ENCODE measurements around the gene P4HA2. TPM values are rescaled to one million over a fixed set of nuclear protein-coding genes. Genes with fewer than 3 reads are reported as not detected.

The P4HA2 gene
- total RNA-seq, 2 donors from 2014 or later: 53.7 to 79.6 TPM

- no peaks in the 10 kb centered on the region for H3K4me1 ChIP-seq
- no peaks in the 10 kb centered on the region for H3K36me3 ChIP-seq
- no peak for DNase-seq
- H3K4me3 ChIP-seq: no peak overlapping the region
- intact Hi-C loops (cut with DNase I): no loop called here
- TF ChIP-seq CTCF (IDR thresholded peaks at IDR 0.05): no peak
- H3K9me3 ChIP-seq: no peaks in the 10 kb centered on the region
- no peaks in the 10 kb centered on the region for H3K27me3 ChIP-seq
- H3K27ac ChIP-seq: no peak overlapping the region
- no peak overlapping the region for H3K9ac ChIP-seq (ENCODE audit: low read depth in 2 of 2, low read length in 2 of 2)
These were observed 24.2 kb downstream of the P4HA2 start for GRCh38 chr5:132203464-132203818.

GRCh38 chr5:132202711-132203463 lies 24.8 kb downstream of the P4HA2 start:
- H3K9ac ChIP-seq (ENCODE audit: low read depth in 2 of 2, low read length in 2 of 2): no peak overlapping the region
- no peak for TF ChIP-seq CTCF (IDR thresholded peaks at IDR 0.05)
- H3K36me3 ChIP-seq: no peaks in the 10 kb centered on the region
- intact Hi-C loops (cut with DNase I): no loop called here
- no peak for DNase-seq
- no peak overlapping the region for H3K27ac ChIP-seq
- H3K9me3 ChIP-seq: no peaks in the 10 kb centered on the region
- H3K4me1 ChIP-seq: no peaks in the 10 kb centered on the region
- H3K4me3 ChIP-seq: no peak overlapping the region
- H3K27me3 ChIP-seq: no peaks in the 10 kb centered on the region

- Histone ChIP-seq H3K36me3 (no peaks in the 10 kb centered on the region), H3K9me3 (no peaks in the 10 kb centered on the region), H3K27ac (no peak overlapping the region), H3K9ac (ENCODE audit: low read depth in 2 of 2, low read length in 2 of 2) (no peak overlapping the region), H3K4me1 (no peaks in the 10 kb centered on the region), H3K4me3 (no peak overlapping the region), H3K27me3 (no peaks in the 10 kb centered on the region)
- intact Hi-C loops (cut with DNase I): no loop called here
- peak; percentile 11 for DNase-seq
- TF ChIP-seq CTCF (IDR thresholded peaks at IDR 0.05): no peak
These were observed 28.5 kb downstream of the P4HA2 start for GRCh38 chr5:132199116-132199680.

- H3K27ac ChIP-seq: no peak overlapping the region
- no peak overlapping the region for H3K9ac ChIP-seq (ENCODE audit: low read depth in 2 of 2, low read length in 2 of 2)
- H3K4me1 ChIP-seq: no peaks in the 10 kb centered on the region
- peak; percentile 9 for DNase-seq
- H3K4me3 ChIP-seq: no peak overlapping the region
- H3K9me3 ChIP-seq: no peaks in the 10 kb centered on the region
- intact Hi-C loops (cut with DNase I): no loop called here
- H3K36me3 ChIP-seq: no peaks in the 10 kb centered on the region
- no peaks in the 10 kb centered on the region for H3K27me3 ChIP-seq
- no peak for TF ChIP-seq CTCF (IDR thresholded peaks at IDR 0.05)
These were observed 29.1 kb downstream of the P4HA2 start for GRCh38 chr5:132198571-132198970.

GRCh38 chr5:132195727-132196126 lies 31.9 kb downstream of the P4HA2 start:
- no peak overlapping the region for H3K4me3 ChIP-seq
- peak; percentile 6 for DNase-seq
- intact Hi-C loops (cut with DNase I): no loop called here
- H3K27me3 ChIP-seq: no peaks in the 10 kb centered on the region
- H3K36me3 ChIP-seq: no peaks in the 10 kb centered on the region
- H3K4me1 ChIP-seq: no peaks in the 10 kb centered on the region
- no peaks in the 10 kb centered on the region for H3K9me3 ChIP-seq
- H3K9ac ChIP-seq (ENCODE audit: low read depth in 2 of 2, low read length in 2 of 2): no peak overlapping the region
- no peak for TF ChIP-seq CTCF (IDR thresholded peaks at IDR 0.05)
- H3K27ac ChIP-seq: no peak overlapping the region

Data from colonic mucosa (tissue), 4 donors.